ENCODE measurements around the gene MMRN2.

GRCh38 chr10:86944471-86944870 lies 12.9 kb downstream of the MMRN2 start:
- TF ChIP-seq, protein P1, sequence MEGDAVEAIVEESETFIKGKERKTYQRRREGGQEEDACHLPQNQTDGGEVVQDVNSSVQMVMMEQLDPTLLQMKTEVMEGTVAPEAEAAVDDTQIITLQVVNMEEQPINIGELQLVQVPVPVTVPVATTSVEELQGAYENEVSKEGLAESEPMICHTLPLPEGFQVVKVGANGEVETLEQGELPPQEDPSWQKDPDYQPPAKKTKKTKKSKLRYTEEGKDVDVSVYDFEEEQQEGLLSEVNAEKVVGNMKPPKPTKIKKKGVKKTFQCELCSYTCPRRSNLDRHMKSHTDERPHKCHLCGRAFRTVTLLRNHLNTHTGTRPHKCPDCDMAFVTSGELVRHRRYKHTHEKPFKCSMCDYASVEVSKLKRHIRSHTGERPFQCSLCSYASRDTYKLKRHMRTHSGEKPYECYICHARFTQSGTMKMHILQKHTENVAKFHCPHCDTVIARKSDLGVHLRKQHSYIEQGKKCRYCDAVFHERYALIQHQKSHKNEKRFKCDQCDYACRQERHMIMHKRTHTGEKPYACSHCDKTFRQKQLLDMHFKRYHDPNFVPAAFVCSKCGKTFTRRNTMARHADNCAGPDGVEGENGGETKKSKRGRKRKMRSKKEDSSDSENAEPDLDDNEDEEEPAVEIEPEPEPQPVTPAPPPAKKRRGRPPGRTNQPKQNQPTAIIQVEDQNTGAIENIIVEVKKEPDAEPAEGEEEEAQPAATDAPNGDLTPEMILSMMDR (IDR thresholded peaks at IDR 0.05) = no peak
- TF ChIP-seq POLR2A (IDR thresholded peaks at IDR 0.05) = no peak

All from body of pancreas (tissue), 4 donors.